ENCODE measurements around the gene GMDS.

GRCh38 chr6:2126351-2126750 lies 119.1 kb downstream of the GMDS start:
- no peak for TF ChIP-seq PREB (CRISPR knock-in tag; IDR thresholded peaks at IDR 0.05)
- TF ChIP-seq TEAD2 (CRISPR knock-in tag; IDR thresholded peaks at IDR 0.05), result no peak
- TF ChIP-seq, protein P1, sequence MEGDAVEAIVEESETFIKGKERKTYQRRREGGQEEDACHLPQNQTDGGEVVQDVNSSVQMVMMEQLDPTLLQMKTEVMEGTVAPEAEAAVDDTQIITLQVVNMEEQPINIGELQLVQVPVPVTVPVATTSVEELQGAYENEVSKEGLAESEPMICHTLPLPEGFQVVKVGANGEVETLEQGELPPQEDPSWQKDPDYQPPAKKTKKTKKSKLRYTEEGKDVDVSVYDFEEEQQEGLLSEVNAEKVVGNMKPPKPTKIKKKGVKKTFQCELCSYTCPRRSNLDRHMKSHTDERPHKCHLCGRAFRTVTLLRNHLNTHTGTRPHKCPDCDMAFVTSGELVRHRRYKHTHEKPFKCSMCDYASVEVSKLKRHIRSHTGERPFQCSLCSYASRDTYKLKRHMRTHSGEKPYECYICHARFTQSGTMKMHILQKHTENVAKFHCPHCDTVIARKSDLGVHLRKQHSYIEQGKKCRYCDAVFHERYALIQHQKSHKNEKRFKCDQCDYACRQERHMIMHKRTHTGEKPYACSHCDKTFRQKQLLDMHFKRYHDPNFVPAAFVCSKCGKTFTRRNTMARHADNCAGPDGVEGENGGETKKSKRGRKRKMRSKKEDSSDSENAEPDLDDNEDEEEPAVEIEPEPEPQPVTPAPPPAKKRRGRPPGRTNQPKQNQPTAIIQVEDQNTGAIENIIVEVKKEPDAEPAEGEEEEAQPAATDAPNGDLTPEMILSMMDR (CRISPR knock-in tag; IDR thresholded peaks at IDR 0.05), result no peak
- TF ChIP-seq POLR2AphosphoS5 (IDR thresholded peaks at IDR 0.05; ENCODE audit: low read depth, low read length), result no peak
- TF ChIP-seq FOXJ3 (CRISPR knock-in tag; IDR thresholded peaks at IDR 0.05; ENCODE audit: borderline replicate concordance), result no peak
- TF ChIP-seq NPAS2 (CRISPR knock-in tag; IDR thresholded peaks at IDR 0.05; ENCODE audit: borderline replicate concordance), result no peak
- no peak for TF ChIP-seq ZNF263 (CRISPR knock-in tag; IDR thresholded peaks at IDR 0.05)
- TF ChIP-seq MED13 (CRISPR knock-in tag; IDR thresholded peaks at IDR 0.05), result no peak
- no peak for TF ChIP-seq ZNF597 (CRISPR knock-in tag; IDR thresholded peaks at IDR 0.05)
- TF ChIP-seq U2AF2 (IDR thresholded peaks at IDR 0.05; ENCODE audit: low read depth, low read length), result no peak
- TF ChIP-seq, protein P2, sequence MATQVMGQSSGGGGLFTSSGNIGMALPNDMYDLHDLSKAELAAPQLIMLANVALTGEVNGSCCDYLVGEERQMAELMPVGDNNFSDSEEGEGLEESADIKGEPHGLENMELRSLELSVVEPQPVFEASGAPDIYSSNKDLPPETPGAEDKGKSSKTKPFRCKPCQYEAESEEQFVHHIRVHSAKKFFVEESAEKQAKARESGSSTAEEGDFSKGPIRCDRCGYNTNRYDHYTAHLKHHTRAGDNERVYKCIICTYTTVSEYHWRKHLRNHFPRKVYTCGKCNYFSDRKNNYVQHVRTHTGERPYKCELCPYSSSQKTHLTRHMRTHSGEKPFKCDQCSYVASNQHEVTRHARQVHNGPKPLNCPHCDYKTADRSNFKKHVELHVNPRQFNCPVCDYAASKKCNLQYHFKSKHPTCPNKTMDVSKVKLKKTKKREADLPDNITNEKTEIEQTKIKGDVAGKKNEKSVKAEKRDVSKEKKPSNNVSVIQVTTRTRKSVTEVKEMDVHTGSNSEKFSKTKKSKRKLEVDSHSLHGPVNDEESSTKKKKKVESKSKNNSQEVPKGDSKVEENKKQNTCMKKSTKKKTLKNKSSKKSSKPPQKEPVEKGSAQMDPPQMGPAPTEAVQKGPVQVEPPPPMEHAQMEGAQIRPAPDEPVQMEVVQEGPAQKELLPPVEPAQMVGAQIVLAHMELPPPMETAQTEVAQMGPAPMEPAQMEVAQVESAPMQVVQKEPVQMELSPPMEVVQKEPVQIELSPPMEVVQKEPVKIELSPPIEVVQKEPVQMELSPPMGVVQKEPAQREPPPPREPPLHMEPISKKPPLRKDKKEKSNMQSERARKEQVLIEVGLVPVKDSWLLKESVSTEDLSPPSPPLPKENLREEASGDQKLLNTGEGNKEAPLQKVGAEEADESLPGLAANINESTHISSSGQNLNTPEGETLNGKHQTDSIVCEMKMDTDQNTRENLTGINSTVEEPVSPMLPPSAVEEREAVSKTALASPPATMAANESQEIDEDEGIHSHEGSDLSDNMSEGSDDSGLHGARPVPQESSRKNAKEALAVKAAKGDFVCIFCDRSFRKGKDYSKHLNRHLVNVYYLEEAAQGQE (IDR thresholded peaks at IDR 0.05; ENCODE audit: borderline replicate concordance in 1 of 2, low read depth in 1 of 2, low read length in 2 of 2), result no peak
- no peak for TF ChIP-seq TCF7 (IDR thresholded peaks at IDR 0.05; ENCODE audit: low read depth)
- no peak for TF ChIP-seq RXRB (CRISPR knock-in tag; IDR thresholded peaks at IDR 0.05; ENCODE audit: borderline replicate concordance)
- TF ChIP-seq MYC (CRISPR knock-in tag; IDR thresholded peaks at IDR 0.05; ENCODE audit: borderline replicate concordance), result no peak
